GM12892 (cell line): ENCODE data around the gene HOXD9.

Experiments used
- POLR2A ChIP-seq: IDR thresholded peaks from 2 replicates; pipeline ENCODE4 v1.6.1; 2011; ENCODE audit warnings: low read depth, low read length, control low read depth
- POLR2AphosphoS5 ChIP-seq: IDR thresholded peaks from 2 replicates; pipeline ENCODE4 v1.6.1; 2011; ENCODE audit warnings: low read depth, low read length, control low read depth

GRCh38 chr2:176171351-176172006, 49.0 kb downstream of the HOXD9 start:
- TF ChIP-seq POLR2AphosphoS5, result no peak
- TF ChIP-seq POLR2A, result no peak
